H9 (cell line): Measurements from ENCODE around the gene HSPG2. TPM values are rescaled to one million over a fixed set of nuclear protein-coding genes. Genes with fewer than 3 reads are reported as not detected.

Experiments used
- DNase-seq: peaks from one replicate; pipeline ENCODE4 v3.0.0-alpha.2; 2017
- H2AFZ ChIP-seq: one replicate; pipeline ENCODE4 v1.6.1; 2013; ENCODE audit warnings: mild to moderate bottlenecking, low read length, control low read depth, moderate library complexity
- H2AK5ac ChIP-seq: 2 replicates; pipeline ENCODE4 v1.6.1; 2013; ENCODE audit warnings: low read length, control low read depth, mixed read lengths; ENCODE audit not compliant: insufficient read length
- H2BK120ac ChIP-seq: one replicate; pipeline ENCODE4 v1.6.1; 2013; ENCODE audit warnings: low read depth, mild to moderate bottlenecking, low read length, control low read depth, inconsistent platforms; ENCODE audit not compliant: poor library complexity, severe bottlenecking
- H2BK12ac ChIP-seq: 2 replicates; pipeline ENCODE4 v1.6.1; 2013; ENCODE audit warnings: low read length, control low read depth, mixed read lengths, low read depth; ENCODE audit not compliant: insufficient read length
- H2BK15ac ChIP-seq: 2 replicates; pipeline ENCODE4 v1.6.1; 2013; ENCODE audit warnings: low read depth, low read length, control low read depth
- H2BK20ac ChIP-seq: one replicate; pipeline ENCODE4 v1.6.1; 2013; ENCODE audit warnings: low read depth, mild to moderate bottlenecking, low read length, control low read depth, inconsistent platforms; ENCODE audit not compliant: poor library complexity, severe bottlenecking
- H2BK5ac ChIP-seq: 2 replicates; pipeline ENCODE4 v1.6.1; 2013; ENCODE audit warnings: low read length, control low read depth, mixed read lengths; ENCODE audit not compliant: insufficient read length
- H3K14ac ChIP-seq: 2 replicates; pipeline ENCODE4 v1.6.1; 2013; ENCODE audit warnings: low read length, control low read depth; ENCODE audit not compliant: insufficient read depth
- H3K18ac ChIP-seq: 2 replicates; pipeline ENCODE4 v1.6.1; 2013; ENCODE audit warnings: low read depth, mild to moderate bottlenecking, mixed read lengths, low read length, control low read depth; ENCODE audit not compliant: insufficient read length
- H3K23ac ChIP-seq: 2 replicates; pipeline ENCODE4 v1.6.1; 2013; ENCODE audit warnings: low read length, control low read depth, mixed read lengths, low read depth; ENCODE audit not compliant: insufficient read length
- H3K23me2 ChIP-seq: 2 replicates; pipeline ENCODE4 v1.6.1; 2013; ENCODE audit warnings: low read depth, mild to moderate bottlenecking, mixed read lengths, low read length, control low read depth; ENCODE audit not compliant: insufficient read length, poor library complexity, severe bottlenecking
- H3K27ac ChIP-seq: 2 replicates; pipeline ENCODE4 v1.5.1; 2013; ENCODE audit warnings: low read length, control low read depth, mixed read lengths, low read depth; ENCODE audit not compliant: insufficient read length
- H3K27me3 ChIP-seq: 2 replicates; pipeline ENCODE4 v1.6.1; 2013; ENCODE audit warnings: low read length, control low read depth, inconsistent platforms; ENCODE audit not compliant: insufficient read depth
- H3K4ac ChIP-seq: 2 replicates; pipeline ENCODE4 v1.6.1; 2013; ENCODE audit warnings: low read depth, mild to moderate bottlenecking, control low read depth, inconsistent platforms, low read length, moderate library complexity
- H3K4me1 ChIP-seq: 2 replicates; pipeline ENCODE4 v1.6.1; 2013; ENCODE audit warnings: low read length, control low read depth, inconsistent platforms; ENCODE audit not compliant: insufficient read depth
- H3K4me2 ChIP-seq: 2 replicates; pipeline ENCODE4 v1.6.1; 2013; ENCODE audit warnings: low read length, control low read depth, mixed read lengths; ENCODE audit not compliant: insufficient read length, insufficient read depth
- H3K56ac ChIP-seq: 2 replicates; pipeline ENCODE4 v1.6.1; 2013; ENCODE audit warnings: low read depth, mild to moderate bottlenecking, mixed read lengths, low read length, control low read depth; ENCODE audit not compliant: insufficient read length
- H3K79me1 ChIP-seq: 2 replicates; pipeline ENCODE4 v1.6.1; 2013; ENCODE audit warnings: low read depth, mild to moderate bottlenecking, moderate library complexity, low read length, control low read depth, inconsistent platforms; ENCODE audit not compliant: insufficient read depth, poor library complexity, severe bottlenecking
- H3K79me2 ChIP-seq: 2 replicates; pipeline ENCODE4 v1.6.1; 2013; ENCODE audit warnings: low read length, control low read depth, inconsistent platforms; ENCODE audit not compliant: insufficient read depth
- H3K9ac ChIP-seq: 2 replicates; pipeline ENCODE4 v1.6.1; 2013; ENCODE audit warnings: low read length, control low read depth, mixed read lengths; ENCODE audit not compliant: insufficient read length; ENCODE audit errors: extremely low read depth
- H3K9me3 ChIP-seq: one replicate; pipeline ENCODE4 v1.6.1; 2013; ENCODE audit warnings: low read depth, low read length, inconsistent platforms; ENCODE audit not compliant: control insufficient read depth
- H3T11ph ChIP-seq: one replicate; pipeline ENCODE4 v1.6.1; 2013; ENCODE audit warnings: mild to moderate bottlenecking, low read length, control low read depth, inconsistent platforms
- H4K20me1 ChIP-seq: one replicate; pipeline ENCODE4 v1.6.1; 2013; ENCODE audit not compliant: control insufficient read depth, insufficient read length, insufficient read depth
- H4K5ac ChIP-seq: 2 replicates; pipeline ENCODE4 v1.6.1; 2013; ENCODE audit warnings: low read depth, mild to moderate bottlenecking, mixed read lengths, low read length, control low read depth; ENCODE audit not compliant: insufficient read length
- H4K8ac ChIP-seq: replicated peaks from 2 replicates; pipeline ENCODE4 v1.6.1; 2013; ENCODE audit warnings: low read length, control low read depth, mixed read lengths, low read depth; ENCODE audit not compliant: insufficient read length
- H4K91ac ChIP-seq: 2 replicates; pipeline ENCODE4 v1.6.1; 2013; ENCODE audit warnings: low read depth, mild to moderate bottlenecking, moderate library complexity, mixed read lengths, low read length, control low read depth; ENCODE audit not compliant: insufficient read length
- H3K27ac Mint-ChIP-seq, 3 experiments: 2 replicates in 2 of 3; 3 replicates in 1 of 3; pipeline ENCODE4 v1.8.0; 2020 to 2021; ENCODE audit warnings: mixed read lengths in 3 of 3, mild to moderate bottlenecking in 1 of 3, moderate library complexity in 1 of 3
- H3K27me3 Mint-ChIP-seq: 2 replicates; pipeline ENCODE4 v1.8.0; 2021; ENCODE audit warnings: low read depth, mild to moderate bottlenecking, moderate library complexity, mixed read lengths
- H3K36me3 Mint-ChIP-seq, 3 experiments: 2 replicates in 2 of 3; 3 replicates in 1 of 3; pipeline ENCODE4 v1.8.0; 2020 to 2021; ENCODE audit warnings: low read depth in 3 of 3, mixed read lengths in 3 of 3; ENCODE audit not compliant: insufficient read depth in 1 of 3
- H3K4me1 Mint-ChIP-seq, 2 experiments: 2 replicates each; pipeline ENCODE4 v1.8.0; 2020; ENCODE audit warnings: mixed read lengths in 2 of 2
- H3K4me3 Mint-ChIP-seq, 2 experiments: 2 replicates in 1 of 2; 3 replicates in 1 of 2; pipeline ENCODE4 v1.8.0; 2020 to 2021; ENCODE audit warnings: mild to moderate bottlenecking in 2 of 2, mixed read lengths in 2 of 2, moderate library complexity in 1 of 2
- H3K9me3 Mint-ChIP-seq, 2 experiments: 2 replicates in 1 of 2; 3 replicates in 1 of 2; pipeline ENCODE4 v1.8.0; 2020; ENCODE audit warnings: mild to moderate bottlenecking in 2 of 2, mixed read lengths in 2 of 2, moderate library complexity in 1 of 2
- WGBS: extraction: QIAGEN DNeasy Blood & Tissue Kit; methylation state at CpG from one replicate; pipeline ENCODE4 v1.1.7; 2013; ENCODE audit warnings: missing lambda C conversion rate, low lambda C conversion rate, mixed read lengths; ENCODE audit not compliant: insufficient read length; ENCODE audit errors: extremely low coverage; 5-methylcytosine and 5-hydroxymethylcytosine counted together
- total RNA-seq: library from RNA; stranded (reverse); gene quantifications from 2 replicates; pipeline ENCODE4 v1.2.1, GENCODE V29; 2021
- TF ChIP-seq, protein P1 (sequence below): fragments of 200-600 bp; sonication (generic); conservative IDR thresholded peaks from 3 replicates; pipeline ENCODE4 v1.8.0; 2021; ENCODE audit warnings: antibody characterized with exemption, mild to moderate bottlenecking

HSPG2 gene
- total RNA-seq, 1 experiment from 2014 or later: 90.0 TPM

DNA sequence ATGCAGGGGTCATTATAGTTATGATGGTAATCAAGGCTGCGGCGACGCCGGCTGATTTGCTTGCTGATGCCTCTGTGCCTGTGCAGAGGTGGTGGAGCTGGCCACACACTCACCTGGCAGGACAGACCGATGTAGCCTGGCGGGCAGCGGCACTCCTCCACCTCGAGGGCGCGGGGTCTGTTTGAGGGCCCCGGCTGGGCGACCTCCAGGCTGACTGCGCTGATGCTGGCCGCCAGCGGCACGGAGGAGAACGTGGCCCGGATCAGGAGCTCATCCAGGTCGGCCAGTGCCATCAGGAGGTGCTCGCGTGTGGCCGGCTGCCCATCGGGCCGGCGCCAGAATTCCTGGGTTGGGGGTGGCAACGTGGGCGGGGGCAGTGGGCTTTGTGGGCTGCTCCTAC lies 72.4 kb downstream of the HSPG2 start:
- Histone ChIP-seq H3K18ac (no peak overlapping the region), H3K56ac (no peak overlapping the region), H3K4me2 (no peak overlapping the region), H3K27ac (no peak overlapping the region), H3K79me2 (no peaks in the 10 kb centered on the region), H3K14ac (no peak overlapping the region), H2BK5ac (no peak overlapping the region), H2BK15ac (no peak overlapping the region), H2AK5ac (no peak overlapping the region), H4K8ac (no peak overlapping the region), H3K9ac (no peak overlapping the region), H2BK20ac (no peak overlapping the region), H3T11ph (no peak overlapping the region), H3K4ac (no peak overlapping the region), H3K79me1 (no peaks in the 10 kb centered on the region), H3K27me3 (no peaks in the 10 kb centered on the region), H2AFZ (no peak overlapping the region), H3K23ac (no peak overlapping the region), H4K91ac (no peak overlapping the region), H4K20me1 (peaks cover 2% of the 10 kb centered on the region), H3K23me2 (no peaks in the 10 kb centered on the region), H3K4me1 (peaks cover 7% of the 10 kb centered on the region; the same call in 1 of the 2 replicates), H2BK120ac (no peak overlapping the region), H4K5ac (no peak overlapping the region), H3K9me3 (no peaks in the 10 kb centered on the region), H2BK12ac (no peak overlapping the region)
- Mint-ChIP-seq H3K4me1 (peaks cover 17 to 25% of the 10 kb centered on the region in 2 experiments), H3K27ac (no peak overlapping the region), H3K9me3 (no peaks in the 10 kb centered on the region), H3K4me3 (no peak overlapping the region), H3K27me3 (no peaks in the 10 kb centered on the region), H3K36me3 (peaks cover 31 to 50% (median 46%) of the 10 kb centered on the region in 3 experiments; a peak in 6 of 7 replicates)
- DNase-seq: no peak
- WGBS: no CpG with 5 or more reads among the region's 27 CpGs
- TF ChIP-seq, protein P1, sequence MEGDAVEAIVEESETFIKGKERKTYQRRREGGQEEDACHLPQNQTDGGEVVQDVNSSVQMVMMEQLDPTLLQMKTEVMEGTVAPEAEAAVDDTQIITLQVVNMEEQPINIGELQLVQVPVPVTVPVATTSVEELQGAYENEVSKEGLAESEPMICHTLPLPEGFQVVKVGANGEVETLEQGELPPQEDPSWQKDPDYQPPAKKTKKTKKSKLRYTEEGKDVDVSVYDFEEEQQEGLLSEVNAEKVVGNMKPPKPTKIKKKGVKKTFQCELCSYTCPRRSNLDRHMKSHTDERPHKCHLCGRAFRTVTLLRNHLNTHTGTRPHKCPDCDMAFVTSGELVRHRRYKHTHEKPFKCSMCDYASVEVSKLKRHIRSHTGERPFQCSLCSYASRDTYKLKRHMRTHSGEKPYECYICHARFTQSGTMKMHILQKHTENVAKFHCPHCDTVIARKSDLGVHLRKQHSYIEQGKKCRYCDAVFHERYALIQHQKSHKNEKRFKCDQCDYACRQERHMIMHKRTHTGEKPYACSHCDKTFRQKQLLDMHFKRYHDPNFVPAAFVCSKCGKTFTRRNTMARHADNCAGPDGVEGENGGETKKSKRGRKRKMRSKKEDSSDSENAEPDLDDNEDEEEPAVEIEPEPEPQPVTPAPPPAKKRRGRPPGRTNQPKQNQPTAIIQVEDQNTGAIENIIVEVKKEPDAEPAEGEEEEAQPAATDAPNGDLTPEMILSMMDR: no peak
